HEK293T (cell line): Measurements from ENCODE around the gene DMRT1.

ENCODE experiments used
- CTCF ChIA-PET: fragments of 350-600 bp; formaldehyde crosslinking; extraction: SDS; loops from one replicate; lab custom pipeline; 2021; ENCODE audit warnings: antibody characterized with exemption, inconsistent platforms; lab: Yijun Ruan, JAX
- POLR2A ChIA-PET: fragments of 350-600 bp; formaldehyde crosslinking; extraction: SDS; loops from one replicate; lab custom pipeline; 2020; ENCODE audit warnings: antibody characterized with exemption, inconsistent platforms; lab: Yijun Ruan, JAX
- DNase-seq: peaks from one replicate; pipeline ENCODE4 v3.0.0; 2012; ENCODE audit warnings: mixed read lengths; ENCODE audit errors: extremely low spot score
- ARNT ChIP-seq: fragments of 450-650 bp; IDR thresholded peaks from 2 replicates; pipeline ENCODE4 v1.6.1; 2017; ENCODE audit warnings: mild to moderate bottlenecking
- BHLHE40 ChIP-seq: fragments of 450-650 bp; IDR thresholded peaks from 2 replicates; pipeline ENCODE4 v1.6.1; 2016; ENCODE audit warnings: mild to moderate bottlenecking, moderate library complexity, borderline replicate concordance
- CTBP1 ChIP-seq: fragments of 450-650 bp; IDR thresholded peaks from 2 replicates; pipeline ENCODE4 v1.6.1; 2016; ENCODE audit warnings: borderline replicate concordance
- ELF4 ChIP-seq: fragments of 450-650 bp; IDR thresholded peaks from 2 replicates; pipeline ENCODE4 v1.6.1; 2017; ENCODE audit warnings: antibody characterized with exemption
- FOXA1 ChIP-seq: fragments of 450-650 bp; IDR thresholded peaks from 2 replicates; pipeline ENCODE4 v1.6.1; 2016; ENCODE audit warnings: mild to moderate bottlenecking
- FOXK2 ChIP-seq: fragments of 450-650 bp; IDR thresholded peaks from 2 replicates; pipeline ENCODE4 v1.6.1; 2016; ENCODE audit warnings: mild to moderate bottlenecking
- FOXM1 ChIP-seq: fragments of 450-650 bp; IDR thresholded peaks from 2 replicates; pipeline ENCODE4 v1.6.1; 2017; ENCODE audit warnings: mild to moderate bottlenecking, borderline replicate concordance
- HDGF ChIP-seq: fragments of 450-650 bp; IDR thresholded peaks from 2 replicates; pipeline ENCODE4 v1.6.1; 2017; ENCODE audit warnings: antibody characterized with exemption, borderline replicate concordance
- L3MBTL2 ChIP-seq: fragments of 450-650 bp; conservative IDR thresholded peaks from 2 replicates; pipeline ENCODE4 v1.6.1; 2016; ENCODE audit warnings: mild to moderate bottlenecking
- LEF1 ChIP-seq: fragments of 450-650 bp; IDR thresholded peaks from 2 replicates; pipeline ENCODE4 v1.6.1; 2017; ENCODE audit warnings: mild to moderate bottlenecking, borderline replicate concordance
- NFRKB ChIP-seq: fragments of 450-650 bp; IDR thresholded peaks from 2 replicates; pipeline ENCODE4 v1.6.1; 2016; ENCODE audit warnings: mild to moderate bottlenecking, moderate library complexity
- PKNOX1 ChIP-seq: fragments of 450-650 bp; IDR thresholded peaks from 2 replicates; pipeline ENCODE4 v1.6.1; 2016
- SP1 ChIP-seq: fragments of 450-650 bp; IDR thresholded peaks from 2 replicates; pipeline ENCODE4 v1.6.1; 2017
- SUZ12 ChIP-seq: fragments of 450-650 bp; IDR thresholded peaks from 2 replicates; pipeline ENCODE4 v1.6.1; 2016; ENCODE audit warnings: mild to moderate bottlenecking
- TARDBP ChIP-seq: fragments of 450-650 bp; IDR thresholded peaks from 2 replicates; pipeline ENCODE4 v1.6.1; 2016
- ZNF384 ChIP-seq: fragments of 450-650 bp; IDR thresholded peaks from 2 replicates; pipeline ENCODE4 v1.6.1; 2016

Gene DMRT1

GRCh38 chr9:935348-935965 is 94.0 kb downstream of the DMRT1 start:
- CTCF ChIA-PET = no interaction called here
- no peak for TF ChIP-seq SP1
- peak; percentile 61 for TF ChIP-seq PKNOX1
- POLR2A ChIA-PET = no interaction called here
- peak; percentile 35 for DNase-seq

- TF ChIP-seq FOXM1 (no peak), FOXA1 (no peak), ELF4 (no peak), NFRKB (no peak), SP1 (no peak), HDGF (no peak), CTBP1 (no peak), LEF1 (no peak), L3MBTL2 (no peak)
- DNase-seq = no peak
- ChIA-PET CTCF (no interaction called here), POLR2A (no interaction called here)
These were observed 101.5 kb downstream of the DMRT1 start for GRCh38 chr9:942805-943580.

- TF ChIP-seq ELF4 = no peak
- TF ChIP-seq PKNOX1 = no peak
- no peak for TF ChIP-seq BHLHE40
- no peak for TF ChIP-seq SUZ12
- POLR2A ChIA-PET = no interaction called here
- DNase-seq = no peak
- CTCF ChIA-PET = no interaction called here
These were observed 106.5 kb downstream of the DMRT1 start for GRCh38 chr9:947985-948384.

GRCh38 chr9:948497-948896 is 107.0 kb downstream of the DMRT1 start:
- ChIA-PET POLR2A (no interaction called here), CTCF (no interaction called here)
- TF ChIP-seq FOXA1 (no peak), TARDBP (no peak), FOXM1 (no peak), FOXK2 (no peak), ELF4 (no peak), ARNT (no peak), BHLHE40 (no peak), ZNF384 (no peak), L3MBTL2 (no peak), HDGF (no peak), LEF1 (no peak), SP1 (no peak), SUZ12 (no peak), PKNOX1 (no peak)
- DNase-seq = no peak

- ChIA-PET POLR2A (no interaction called here), CTCF (no interaction called here)
- DNase-seq = no peak
- TF ChIP-seq SUZ12 (no peak), FOXK2 (no peak)
These were observed 108.6 kb downstream of the DMRT1 start for GRCh38 chr9:950139-950538.

GRCh38 chr9:952546-952945 is 111.0 kb downstream of the DMRT1 start:
- TF ChIP-seq FOXA1 = no peak
- TF ChIP-seq L3MBTL2 = no peak
- TF ChIP-seq LEF1 = no peak
- TF ChIP-seq FOXK2 = no peak
- TF ChIP-seq PKNOX1 = no peak
- TF ChIP-seq ELF4 = no peak
- no peak for TF ChIP-seq TARDBP
- no peak for TF ChIP-seq CTBP1
- TF ChIP-seq BHLHE40 = no peak
- no peak for TF ChIP-seq NFRKB
- no peak for TF ChIP-seq HDGF
- no peak for TF ChIP-seq SUZ12
- no peak for TF ChIP-seq FOXM1
- TF ChIP-seq ZNF384 = no peak
- CTCF ChIA-PET = no interaction called here
- no peak for DNase-seq
- POLR2A ChIA-PET = no interaction called here
